Peyer's patch (tissue), 4 donors: Measurements from ENCODE around the gene DPP3. TPM values are rescaled to one million over a fixed set of nuclear protein-coding genes. Genes with fewer than 3 reads are reported as not detected.

Experiments used
- DNase-seq, 3 donors: peaks; one replicate each; pipeline ENCODE4 v3.0.0-alpha.2; 2017 to 2019
- H3K27ac ChIP-seq, 4 donors: fragments of 200-600 bp; sonication (generic); one replicate each; pipeline ENCODE4 v1.5.1; 2016 to 2019
- H3K27me3 ChIP-seq, 2 donors: fragments of 200-600 bp; sonication (generic); one replicate each; pipeline ENCODE4 v1.5.1; 2019
- H3K36me3 ChIP-seq, 3 donors: fragments of 200-600 bp; sonication (generic); one replicate each; pipeline ENCODE4 v1.5.1; 2016 to 2019
- H3K4me1 ChIP-seq, 4 donors: fragments of 200-600 bp; sonication (generic); one replicate each; pipeline ENCODE4 v1.5.1; 2016 to 2019
- H3K4me3 ChIP-seq, 4 donors: fragments of 200-600 bp; sonication (generic); 1 replicate in 3 of 4; 2 replicates in 1 of 4; pipeline ENCODE4 v1.5.1; 2016 to 2019; ENCODE audit warnings: mild to moderate bottlenecking in 1 of 4
- H3K9me3 ChIP-seq, 4 donors: fragments of 200-600 bp; sonication (generic); one replicate each; pipeline ENCODE4 v1.5.1; 2016 to 2019; ENCODE audit warnings: mild to moderate bottlenecking in 1 of 4
- CTCF ChIP-seq, 6 experiments: fragments of 450-650 bp in 4 of 6; fragments of 200-600 bp in 2 of 6; sonication (generic) in 1 of 6; IDR thresholded peaks; one replicate each; pipeline ENCODE4 v1.5.1; 2017 to 2019; ENCODE audit warnings: antibody characterized with exemption in 6 of 6, mild to moderate bottlenecking in 3 of 6, moderate library complexity in 1 of 6
- POLR2A ChIP-seq, 2 donors: fragments of 450-650 bp; IDR thresholded peaks; one replicate each; pipeline ENCODE4 v1.5.1; 2017; ENCODE audit warnings: antibody characterized with exemption in 2 of 2, mild to moderate bottlenecking in 2 of 2, moderate library complexity in 2 of 2
- total RNA-seq, 4 donors: library from RNA; depleted of rRNA; stranded (reverse); fragments of >200 nt; gene quantifications; one replicate each; pipeline ENCODE4 v1.1.0, GENCODE V29; 2016

The DPP3 gene
- total RNA-seq, 4 donors from 2014 or later: 58.3 to 66.8 (median 63.2) TPM

GRCh38 chr11:66470015-66470414 is 10.2 kb upstream of the DPP3 start:
- H3K4me3 ChIP-seq: no peak overlapping the region
- no peaks in the 10 kb centered on the region for H3K27me3 ChIP-seq
- TF ChIP-seq POLR2A (IDR thresholded peaks at IDR 0.05): no peak
- TF ChIP-seq CTCF (IDR thresholded peaks at IDR 0.05): no peak
- H3K36me3 ChIP-seq: peaks cover 0 to 19% (median 0%) of the 10 kb centered on the region in 3 donors
- DNase-seq: no peak
- H3K27ac ChIP-seq: no peak overlapping the region
- no peaks in the 10 kb centered on the region for H3K9me3 ChIP-seq
- H3K4me1 ChIP-seq: peaks cover 3 to 17% (median 6%) of the 10 kb centered on the region in 4 donors

GRCh38 chr11:66471142-66471541 is 9.1 kb upstream of the DPP3 start:
- no peak overlapping the region for H3K27ac ChIP-seq
- no peak for TF ChIP-seq CTCF (IDR thresholded peaks at IDR 0.05)
- no peak for TF ChIP-seq POLR2A (IDR thresholded peaks at IDR 0.05)
- H3K4me1 ChIP-seq: peaks cover 0 to 15% (median 6%) of the 10 kb centered on the region in 4 donors
- H3K36me3 ChIP-seq: peaks cover 0 to 19% (median 0%) of the 10 kb centered on the region in 3 donors
- H3K27me3 ChIP-seq: no peaks in the 10 kb centered on the region
- no peaks in the 10 kb centered on the region for H3K9me3 ChIP-seq
- DNase-seq: no peak
- H3K4me3 ChIP-seq: no peak overlapping the region

- Histone ChIP-seq H3K4me3 (no peak overlapping the region), H3K4me1 (peaks cover 0 to 12% (median 6%) of the 10 kb centered on the region in 4 donors), H3K36me3 (peaks cover 0 to 19% (median 0%) of the 10 kb centered on the region in 3 donors), H3K27me3 (no peaks in the 10 kb centered on the region), H3K9me3 (no peaks in the 10 kb centered on the region), H3K27ac (no peak overlapping the region)
- no peak for DNase-seq
- TF ChIP-seq CTCF (IDR thresholded peaks at IDR 0.05) (no peak), POLR2A (IDR thresholded peaks at IDR 0.05) (no peak)
Observed at GRCh38 chr11:66472054-66472453, 8.2 kb upstream of the DPP3 start.

- no peak for DNase-seq
- Histone ChIP-seq H3K36me3 (peaks cover 0 to 19% (median 0%) of the 10 kb centered on the region in 3 donors), H3K9me3 (no peaks in the 10 kb centered on the region), H3K27ac (no peak overlapping the region), H3K27me3 (no peaks in the 10 kb centered on the region), H3K4me3 (no peak overlapping the region), H3K4me1 (peaks cover 0 to 2% (median 0%) of the 10 kb centered on the region in 4 donors)
- TF ChIP-seq CTCF (IDR thresholded peaks at IDR 0.05) (no peak), POLR2A (IDR thresholded peaks at IDR 0.05) (no peak)
Observed at GRCh38 chr11:66473167-66473566, 7.1 kb upstream of the DPP3 start.

GRCh38 chr11:66473608-66474515 is 6.4 kb upstream of the DPP3 start:
- Histone ChIP-seq H3K27ac (no peak overlapping the region), H3K4me3 (no peak overlapping the region), H3K4me1 (no peaks in the 10 kb centered on the region), H3K27me3 (no peaks in the 10 kb centered on the region), H3K36me3 (peaks cover 0 to 19% (median 0%) of the 10 kb centered on the region in 3 donors), H3K9me3 (no peaks in the 10 kb centered on the region)
- no peak for DNase-seq
- TF ChIP-seq CTCF (IDR thresholded peaks at IDR 0.05): no peak
- TF ChIP-seq POLR2A (IDR thresholded peaks at IDR 0.05): no peak
